Activated B cell treated with CpG ODN at 0.5 μM for 24 hours (primary cell): Measurements from ENCODE around the gene CASTOR1. TPM values are rescaled to one million over a fixed set of nuclear protein-coding genes. Genes with fewer than 3 reads are reported as not detected.

Source experiments
- ATAC-seq: fragments of 200-7000 bp; cut with Tn5 transposase; one replicate; pipeline ENCODE4 v1.10.0; 2021; ENCODE audit warnings: low read depth, mild to moderate bottlenecking, moderate library complexity
- CTCF ChIA-PET: fragments of 350-600 bp; sonication (Branson Sonifier 250); formaldehyde crosslinking; loops from one replicate; lab custom pipeline; 2021; ENCODE audit warnings: antibody characterized with exemption; lab: Charles Lee
- POLR2A ChIA-PET: fragments of 350-600 bp; sonication (Branson Sonifier 250); formaldehyde crosslinking; loops from one replicate; lab custom pipeline; 2021; ENCODE audit warnings: antibody characterized with exemption; lab: Charles Lee
- DNase-seq: peaks from one replicate; pipeline ENCODE4 v3.0.0; 2022
- H3K27ac Mint-ChIP-seq: one replicate; pipeline ENCODE4 v1.8.0; 2020; ENCODE audit warnings: mixed read lengths
- H3K27me3 Mint-ChIP-seq: one replicate; pipeline ENCODE4 v1.8.0; 2021; ENCODE audit warnings: mixed read lengths
- H3K36me3 Mint-ChIP-seq: one replicate; pipeline ENCODE4 v1.8.0; 2021; ENCODE audit warnings: low read depth, mixed read lengths
- H3K4me1 Mint-ChIP-seq: one replicate; pipeline ENCODE4 v1.8.0; 2021; ENCODE audit warnings: mixed read lengths
- H3K4me3 Mint-ChIP-seq: one replicate; pipeline ENCODE4 v1.8.0; 2020; ENCODE audit warnings: mild to moderate bottlenecking, mixed read lengths
- H3K9me3 Mint-ChIP-seq: one replicate; pipeline ENCODE4 v1.8.0; 2020; ENCODE audit warnings: mixed read lengths
- CTCF ChIP-seq: fragments of 200-600 bp; IDR thresholded peaks from one replicate; pipeline ENCODE4 v1.8.0; 2022; ENCODE audit warnings: antibody characterized with exemption, mild to moderate bottlenecking
- intact Hi-C: fragments of 100-400 bp; cut with micrococcal nuclease; formaldehyde crosslinking; loops from one replicate; pipeline ENCODE4 v1.15.1; 2024
- total RNA-seq: library from RNA; stranded (reverse); gene quantifications from 2 replicates; pipeline ENCODE4 v1.2.3, GENCODE V29; 2022

CASTOR1 gene
- total RNA-seq, 1 donor from 2014 or later = 2.4 TPM

- H3K27me3 Mint-ChIP-seq = peaks cover 40% of the 10 kb centered on the region
- ChIA-PET POLR2A (no interaction called here), CTCF (interaction anchor here (0.6 kb wide), 1 partner anchor 33 kb away, joined by 3 read pairs; no protein-coding TSS in a partner anchor)
- H3K9me3 Mint-ChIP-seq = no peaks in the 10 kb centered on the region
- H3K4me1 Mint-ChIP-seq = peaks cover 14% of the 10 kb centered on the region
- intact Hi-C loops = no loop called here
- no peak overlapping the region for H3K27ac Mint-ChIP-seq
- no peak for ATAC-seq
- DNase-seq = no peak
- no peak for TF ChIP-seq CTCF
- H3K4me3 Mint-ChIP-seq = no peak overlapping the region
- no peaks in the 10 kb centered on the region for H3K36me3 Mint-ChIP-seq
Measured at GRCh38 chr22:30247974-30248373, 41.3 kb downstream of the CASTOR1 start.

GRCh38 chr22:30247561-30247960, 41.7 kb downstream of the CASTOR1 start:
- ATAC-seq = no peak
- H3K27ac Mint-ChIP-seq = no peak overlapping the region
- H3K36me3 Mint-ChIP-seq = no peaks in the 10 kb centered on the region

GRCh38 chr22:30246814-30247376, 42.4 kb downstream of the CASTOR1 start:
- ChIA-PET CTCF (no interaction called here), POLR2A (interaction anchor here (0.7 kb wide), 1 partner anchor 8 kb away, joined by 3 read pairs; no protein-coding TSS in a partner anchor)
- no peak for TF ChIP-seq CTCF
- Mint-ChIP-seq H3K36me3 (no peaks in the 10 kb centered on the region), H3K27ac (no peak overlapping the region), H3K27me3 (peaks cover 40% of the 10 kb centered on the region), H3K4me1 (peaks cover 14% of the 10 kb centered on the region), H3K4me3 (no peak overlapping the region), H3K9me3 (no peaks in the 10 kb centered on the region)
- DNase-seq = no peak
- intact Hi-C loops = no loop called here
- no peak for ATAC-seq

More at GRCh38 chr22:30247561-30247960, 41.7 kb downstream of the CASTOR1 start:
- intact Hi-C loops = no loop called here
- CTCF ChIA-PET = no interaction called here
- no peak for DNase-seq
- H3K4me3 Mint-ChIP-seq = no peak overlapping the region
- no peak for TF ChIP-seq CTCF
- H3K4me1 Mint-ChIP-seq = peaks cover 14% of the 10 kb centered on the region
- H3K27me3 Mint-ChIP-seq = peaks cover 40% of the 10 kb centered on the region
- no peaks in the 10 kb centered on the region for H3K9me3 Mint-ChIP-seq
- POLR2A ChIA-PET = no interaction called here

GRCh38 chr22:30245985-30246813, 43.1 kb downstream of the CASTOR1 start, which contains the start of gene LIF:
Gene LIF (minus strand): TSS chr22:30246759. CDS start chr22:30246695, 64 bp downstream.
- peaks cover 40% of the 10 kb centered on the region for H3K27me3 Mint-ChIP-seq
- no peak within 1 kb of the TSS for H3K27ac Mint-ChIP-seq
- TF ChIP-seq CTCF = no peak
- H3K4me1 Mint-ChIP-seq = peaks cover 15% of the 10 kb centered on the region
- H3K9me3 Mint-ChIP-seq = no peaks in the 10 kb centered on the region
- intact Hi-C loops = no loop called here
- no peak for DNase-seq
- ChIA-PET CTCF (no interaction called here), POLR2A (interaction anchor here (0.7 kb wide), 1 partner anchor 9 kb away, joined by 3 read pairs; no protein-coding TSS in a partner anchor)
- ATAC-seq = no peak
- H3K36me3 Mint-ChIP-seq = no peaks in the 10 kb centered on the region
- H3K4me3 Mint-ChIP-seq = peak within 1 kb of the TSS; percentile 69
